WERI-Rb-1 (cell line): Measurements from ENCODE around the gene L2HGDH.

Experiments used
- DNase-seq: peaks from one replicate; pipeline ENCODE4 v3.0.0-alpha.2; 2020
- H3K27ac ChIP-seq: fragments of 250-450 bp; sonication (Bioruptor Pico); 2 replicates; pipeline ENCODE4 v1.5.1; 2020; ENCODE audit warnings: mild to moderate bottlenecking, moderate library complexity
- H3K27me3 ChIP-seq: fragments of 250-450 bp; sonication (Bioruptor Pico); 2 replicates; pipeline ENCODE4 v1.5.1; 2021; ENCODE audit warnings: mild to moderate bottlenecking, low read depth, moderate library complexity; ENCODE audit not compliant: insufficient read depth, severe bottlenecking
- H3K36me3 ChIP-seq: fragments of 250-450 bp; sonication (Bioruptor Pico); 2 replicates; pipeline ENCODE4 v1.5.1; 2020; ENCODE audit warnings: mild to moderate bottlenecking, moderate library complexity
- H3K4me3 ChIP-seq: 2 replicates; pipeline ENCODE4 v1.5.1; 2011; ENCODE audit warnings: low read depth, mild to moderate bottlenecking, control low read depth, low read length
- H3K9me3 ChIP-seq: fragments of 250-450 bp; sonication (Bioruptor Pico); 2 replicates; pipeline ENCODE4 v1.5.1; 2021; ENCODE audit warnings: mild to moderate bottlenecking, moderate library complexity; ENCODE audit not compliant: severe bottlenecking
- CTCF ChIP-seq: IDR thresholded peaks from 2 replicates; pipeline ENCODE4 v1.5.1; 2011; ENCODE audit warnings: low read depth, mild to moderate bottlenecking, control low read depth, inconsistent platforms, low read length

L2HGDH gene

DNA sequence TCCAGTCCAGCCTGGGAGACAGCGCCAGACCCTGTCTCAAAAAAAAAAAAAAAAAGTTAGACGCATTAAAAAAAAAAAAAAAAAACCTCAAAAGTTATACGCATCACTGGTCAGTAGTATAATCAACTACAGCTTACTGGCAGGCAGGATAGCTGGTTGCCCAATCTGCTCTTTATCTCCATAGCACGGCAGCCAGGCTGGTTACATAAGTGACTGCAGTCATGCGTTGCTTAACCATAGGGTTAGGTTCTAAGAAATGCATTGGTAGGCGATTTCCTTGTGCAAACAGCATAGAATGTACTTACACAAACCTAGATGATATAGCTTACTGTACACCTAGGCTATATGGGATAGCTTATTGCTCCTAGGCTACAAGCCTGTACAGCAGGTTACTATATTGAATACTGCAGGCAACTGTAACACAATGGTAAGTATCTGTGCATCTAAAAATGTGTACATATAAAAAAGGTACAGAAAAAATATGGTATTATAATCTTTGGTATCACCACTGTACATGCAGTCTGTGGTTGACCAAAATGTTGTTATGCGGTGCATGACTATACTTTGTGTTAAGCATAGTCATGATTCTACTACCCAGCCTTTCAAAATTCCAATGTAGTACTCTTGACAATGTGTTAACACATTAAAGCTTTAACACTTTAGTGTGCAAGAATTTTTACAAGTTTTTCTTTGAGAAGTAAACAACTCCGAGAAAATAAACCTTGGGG lies 8.1 kb downstream of the L2HGDH start:
- Histone ChIP-seq H3K27ac (no peak overlapping the region), H3K36me3 (peaks cover 40% of the 10 kb centered on the region), H3K9me3 (no peaks in the 10 kb centered on the region), H3K27me3 (no peaks in the 10 kb centered on the region), H3K4me3 (no peak overlapping the region)
- no peak for DNase-seq
- no peak for TF ChIP-seq CTCF

GRCh38 chr14:50301914-50302313 lies 10.1 kb downstream of the L2HGDH start:
- no peaks in the 10 kb centered on the region for H3K9me3 ChIP-seq
- peaks cover 40% of the 10 kb centered on the region for H3K36me3 ChIP-seq
- TF ChIP-seq CTCF, result no peak
- H3K27me3 ChIP-seq, result no peaks in the 10 kb centered on the region
- H3K4me3 ChIP-seq, result no peak overlapping the region
- H3K27ac ChIP-seq, result no peak overlapping the region
- DNase-seq, result no peak

DNA sequence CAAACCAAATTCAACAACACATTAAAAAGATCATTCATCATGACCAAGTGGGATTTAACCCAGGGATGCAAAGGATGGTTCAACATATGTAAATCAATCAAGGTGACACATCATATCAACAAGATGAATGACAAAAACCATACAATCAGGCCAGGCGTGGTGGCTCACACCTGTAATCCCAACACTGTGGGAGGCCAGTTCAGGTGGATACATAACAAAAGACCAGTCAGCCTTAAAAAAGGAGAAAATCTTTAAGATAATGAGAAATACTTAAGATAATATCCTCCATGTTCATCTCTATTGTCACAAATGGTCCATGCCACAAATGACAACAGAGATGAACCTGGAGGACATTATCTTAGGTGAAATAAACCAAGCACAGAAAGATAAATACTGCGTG lies 12.4 kb downstream of the L2HGDH start:
- no peak for DNase-seq
- Histone ChIP-seq H3K27me3 (no peaks in the 10 kb centered on the region), H3K36me3 (peaks cover 42% of the 10 kb centered on the region), H3K27ac (no peak overlapping the region), H3K4me3 (no peak overlapping the region), H3K9me3 (no peaks in the 10 kb centered on the region)
- TF ChIP-seq CTCF, result no peak

- H3K36me3 ChIP-seq, result peaks cover 46% of the 10 kb centered on the region
Measured at GRCh38 chr14:50290306-50290705, 21.7 kb downstream of the L2HGDH start.

GRCh38 chr14:50288146-50288545 lies 23.9 kb downstream of the L2HGDH start:
- H3K27me3 ChIP-seq, result no peaks in the 10 kb centered on the region
- no peaks in the 10 kb centered on the region for H3K9me3 ChIP-seq
- peaks cover 41% of the 10 kb centered on the region for H3K36me3 ChIP-seq
- TF ChIP-seq CTCF, result no peak
- no peak overlapping the region for H3K27ac ChIP-seq
- no peak overlapping the region for H3K4me3 ChIP-seq
- DNase-seq, result no peak

More at GRCh38 chr14:50290306-50290705, 21.7 kb downstream of the L2HGDH start:
- no peak for TF ChIP-seq CTCF
- H3K4me3 ChIP-seq, result no peak overlapping the region
- H3K27me3 ChIP-seq, result no peaks in the 10 kb centered on the region
- DNase-seq, result no peak
- H3K9me3 ChIP-seq, result no peaks in the 10 kb centered on the region
- peak overlapping the region; percentile 34 for H3K27ac ChIP-seq

DNA sequence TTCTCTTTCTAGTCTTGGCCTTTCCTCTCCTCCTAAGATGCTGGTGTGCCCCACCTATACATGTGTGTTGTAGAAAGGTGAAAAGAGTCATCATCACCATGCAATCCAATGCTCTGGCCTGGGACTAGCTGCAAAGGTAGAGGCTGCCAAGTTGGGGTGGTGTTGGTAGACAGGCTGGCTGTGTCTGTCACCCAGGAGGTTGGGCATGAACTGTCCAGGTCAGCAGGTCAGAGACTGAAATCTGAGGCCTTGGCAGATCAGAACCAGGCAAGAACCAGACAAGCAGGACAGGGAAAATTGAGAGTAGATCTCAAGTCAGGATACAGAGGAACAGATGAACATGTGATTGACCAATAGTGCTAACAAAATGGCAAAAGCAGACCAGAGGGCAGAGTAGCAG lies 26.2 kb downstream of the L2HGDH start:
- no peak for DNase-seq
- TF ChIP-seq CTCF, result no peak
- peaks cover 41% of the 10 kb centered on the region for H3K36me3 ChIP-seq

More for the DNA sequence above, 26.2 kb downstream of the L2HGDH start:
- H3K4me3 ChIP-seq, result no peak overlapping the region
- H3K27me3 ChIP-seq, result no peaks in the 10 kb centered on the region
- H3K27ac ChIP-seq, result no peak overlapping the region
- no peaks in the 10 kb centered on the region for H3K9me3 ChIP-seq
